Limb (tissue), 2 donors: Measurements from ENCODE around the gene GSTA4.

Experiments
- DNase-seq, 2 donors: peaks; one replicate each; pipeline ENCODE4 v3.0.0-alpha.2; 2016; ENCODE audit errors: extremely low spot score in 2 of 2

GSTA4 gene, protein sequence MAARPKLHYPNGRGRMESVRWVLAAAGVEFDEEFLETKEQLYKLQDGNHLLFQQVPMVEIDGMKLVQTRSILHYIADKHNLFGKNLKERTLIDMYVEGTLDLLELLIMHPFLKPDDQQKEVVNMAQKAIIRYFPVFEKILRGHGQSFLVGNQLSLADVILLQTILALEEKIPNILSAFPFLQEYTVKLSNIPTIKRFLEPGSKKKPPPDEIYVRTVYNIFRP

DNA sequence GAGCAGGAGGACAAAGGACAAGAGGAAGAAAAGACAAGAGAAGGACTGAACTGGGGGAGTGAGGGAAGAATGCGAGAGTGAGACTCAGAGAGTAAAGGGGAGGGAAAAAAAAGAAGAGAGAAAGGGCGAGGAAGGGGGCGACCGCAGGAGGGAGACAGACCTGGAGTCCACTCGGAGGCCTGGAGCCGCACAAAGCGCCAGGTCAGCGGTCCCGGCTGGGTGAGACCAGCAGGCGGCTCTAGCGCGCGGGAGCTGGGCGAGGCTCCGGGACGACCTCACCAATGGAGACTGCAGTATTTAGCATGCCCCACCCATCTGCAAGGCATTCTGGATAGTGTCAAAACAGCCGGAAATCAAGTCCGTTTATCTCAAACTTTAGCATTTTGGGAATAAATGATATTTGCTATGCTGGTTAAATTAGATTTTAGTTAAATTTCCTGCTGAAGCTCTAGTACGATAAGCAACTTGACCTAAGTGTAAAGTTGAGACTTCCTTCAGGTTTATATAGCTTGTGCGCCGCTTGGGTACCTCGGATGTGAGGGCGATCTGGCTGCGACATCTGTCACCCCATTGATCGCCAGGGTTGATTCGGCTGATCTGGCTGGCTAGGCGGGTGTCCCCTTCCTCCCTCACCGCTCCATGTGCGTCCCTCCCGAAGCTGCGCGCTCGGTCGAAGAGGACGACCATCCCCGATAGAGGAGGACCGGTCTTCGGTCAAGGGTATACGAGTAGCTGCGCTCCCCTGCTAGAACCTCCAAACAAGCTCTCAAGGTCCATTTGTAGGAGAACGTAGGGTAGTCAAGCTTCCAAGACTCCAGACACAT, at the start of gene GSTA4:
TSS of gene GSTA4 (minus strand) at position 196 of the 824 bp plus-strand sequence. CDS start 1,041 bp downstream, outside the sequence.
- peak; percentile 96 to 98 for DNase-seq

DNA sequence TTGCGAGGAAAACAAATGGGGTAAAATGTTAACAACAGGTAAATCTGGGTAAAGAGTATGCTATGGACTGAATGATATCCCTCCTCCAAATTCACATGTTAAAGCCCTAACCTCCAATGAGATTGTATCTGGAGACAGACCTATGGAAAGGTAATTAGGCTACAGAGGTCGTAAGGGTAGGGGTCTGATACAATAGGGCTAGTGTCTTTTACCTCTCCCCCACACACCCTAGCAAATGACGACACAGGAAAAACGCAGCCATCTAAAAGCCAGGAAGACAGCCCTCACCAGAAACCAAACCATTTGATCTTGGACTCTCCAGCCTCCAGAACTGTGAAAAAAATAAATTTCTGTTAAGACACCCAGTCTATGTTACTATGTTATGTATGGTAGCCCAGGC, 49.5 kb upstream of the GSTA4 start:
- no peak for DNase-seq

DNA sequence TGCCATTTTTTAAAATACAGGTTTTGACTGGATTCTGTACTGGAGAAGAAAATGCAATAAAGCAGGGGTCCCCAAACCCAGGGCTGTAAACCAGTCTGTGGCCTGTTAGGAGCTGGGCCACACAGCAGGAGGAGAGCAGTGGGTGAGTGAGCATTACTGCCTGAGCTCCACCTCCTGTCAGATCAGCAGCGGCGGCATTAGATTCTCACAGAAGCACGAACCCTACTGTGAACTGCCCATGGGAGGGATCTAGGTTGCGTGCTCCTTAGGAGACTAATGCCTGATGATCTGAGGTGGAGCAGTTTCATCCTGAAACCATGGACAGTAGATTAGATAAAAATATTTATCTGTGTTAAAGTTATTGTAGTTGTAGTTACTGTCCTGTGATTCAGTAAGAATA, 49.0 kb upstream of the GSTA4 start:
- no peak for DNase-seq

DNA sequence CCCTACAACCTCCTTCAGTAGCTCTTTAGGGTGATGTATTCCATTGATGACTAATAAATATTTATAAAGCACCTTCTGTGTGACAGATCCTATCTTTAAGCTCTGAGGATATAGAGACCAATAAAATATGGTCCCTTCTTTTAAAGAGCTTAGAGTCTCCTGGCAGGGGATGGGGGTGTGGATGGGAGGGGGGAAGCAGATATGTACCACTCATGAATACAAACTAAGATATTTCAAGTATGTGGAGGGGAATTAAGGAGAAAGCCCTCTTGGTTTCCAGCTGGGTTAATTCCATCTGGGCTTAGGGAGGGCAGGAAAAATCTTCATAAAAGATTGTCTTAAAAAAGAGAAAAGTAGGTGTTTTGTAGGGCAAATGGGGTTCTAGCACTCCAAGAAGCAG, 48.5 kb upstream of the GSTA4 start:
- DNase-seq = no peak

- DNase-seq = no peak
These were observed 47.0 kb upstream of the GSTA4 start for GRCh38 chr6:53042112-53042511.

DNA sequence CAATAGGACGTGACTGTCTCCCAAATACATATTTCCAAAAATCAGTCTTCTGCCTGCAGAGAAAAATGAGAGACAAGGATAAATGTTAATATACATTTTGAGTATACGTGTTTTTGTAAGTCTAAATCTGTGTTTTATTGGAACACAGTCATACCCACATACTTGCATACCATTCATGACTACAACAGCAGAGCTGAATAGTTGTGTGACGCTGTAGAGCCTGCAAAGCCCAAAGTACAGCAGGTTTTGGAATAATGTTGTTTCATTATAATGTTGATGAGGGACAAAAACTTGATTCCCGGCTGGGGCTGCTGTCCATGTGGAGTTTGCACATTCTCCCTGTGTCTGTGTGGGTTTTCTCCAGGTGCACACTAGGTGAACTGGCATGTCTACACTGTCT, 46.3 kb upstream of the GSTA4 start:
- no peak for DNase-seq

DNA sequence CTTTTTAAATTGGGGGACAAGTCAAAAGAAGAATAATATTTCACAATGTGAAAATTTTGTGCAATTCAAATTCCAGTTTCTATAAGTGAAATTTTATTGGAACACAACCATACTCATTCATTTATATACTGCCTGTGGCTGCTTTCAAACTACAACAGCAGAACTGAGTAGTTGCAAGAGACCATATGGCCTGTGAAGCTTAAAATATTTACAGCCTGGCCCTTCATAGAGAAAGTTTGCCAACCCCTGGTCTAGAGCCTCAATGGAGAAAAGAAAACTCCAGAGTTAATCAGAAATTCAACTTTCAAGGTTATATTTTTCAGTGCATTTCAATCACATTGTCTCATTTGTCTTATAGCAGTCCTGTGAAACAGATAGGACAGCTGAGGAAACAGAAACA, 43.5 kb upstream of the GSTA4 start:
- DNase-seq = no peak

DNA sequence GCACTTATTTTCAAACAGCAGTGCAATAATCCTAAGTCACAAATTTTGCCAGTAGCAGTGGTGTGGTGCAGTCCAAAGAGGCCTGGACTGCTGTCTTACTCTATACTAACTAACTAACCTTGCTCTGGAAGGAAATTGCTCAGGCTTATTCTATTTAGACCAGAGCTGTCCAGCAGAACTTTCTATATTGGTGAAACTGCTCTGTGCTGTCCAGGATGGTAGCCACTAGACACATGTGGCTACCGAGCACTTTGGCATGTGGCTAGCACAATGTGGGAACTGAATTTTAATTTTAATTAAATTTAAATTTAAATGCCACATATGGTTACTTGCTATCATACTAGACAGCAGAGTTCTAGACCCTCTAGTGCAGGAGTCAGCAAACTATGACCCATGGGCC, 43.1 kb upstream of the GSTA4 start:
- no peak for DNase-seq

GRCh38 chr6:53035549-53036213, 40.6 kb upstream of the GSTA4 start:
- DNase-seq = no peak

- peak in 1 of 2 donors; percentile 49 for DNase-seq
These were observed 38.7 kb upstream of the GSTA4 start for GRCh38 chr6:53033764-53034163.

GRCh38 chr6:53032849-53033248, 37.8 kb upstream of the GSTA4 start:
- DNase-seq = peak in 1 of 2 donors; percentile 22

GRCh38 chr6:53031281-53031680, 36.2 kb upstream of the GSTA4 start:
- DNase-seq = no peak

DNA sequence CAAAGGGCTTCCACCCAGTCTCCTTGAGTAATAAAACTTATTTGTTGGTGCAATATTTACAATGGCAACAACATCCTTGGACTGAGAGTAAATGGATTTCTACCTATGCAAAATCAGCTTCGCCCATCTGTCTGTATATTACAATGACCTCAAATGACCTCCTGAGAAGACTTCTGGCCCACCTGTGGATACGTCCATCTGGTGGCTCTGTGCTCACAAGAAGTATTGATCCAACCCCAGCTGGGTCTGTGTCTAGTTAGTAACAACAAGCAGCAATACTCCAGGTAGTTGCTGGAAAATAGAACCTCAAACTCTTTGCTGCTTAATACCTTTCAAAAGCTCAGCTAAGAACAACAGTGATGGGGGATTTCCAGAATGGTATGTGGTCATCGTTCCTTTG, 34.7 kb upstream of the GSTA4 start:
- no peak for DNase-seq

DNA sequence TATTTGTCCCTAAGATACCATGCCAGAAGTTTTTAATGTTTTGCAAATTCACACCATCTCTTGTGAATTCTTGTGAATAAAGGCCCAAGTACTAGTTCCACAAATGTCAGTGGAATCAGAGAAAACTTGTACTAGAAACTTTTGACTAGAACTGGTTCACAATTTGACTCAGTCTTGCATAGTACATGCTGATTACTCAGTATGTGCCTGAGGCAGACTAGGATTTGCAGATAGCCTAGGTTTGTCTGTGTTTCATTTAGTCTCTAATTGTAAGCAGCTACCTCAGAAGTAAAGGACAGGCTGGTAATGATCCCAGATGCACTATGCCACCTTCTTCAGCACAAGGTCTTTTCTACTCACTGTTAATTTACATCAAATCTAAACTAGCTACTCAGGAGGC, 34.2 kb upstream of the GSTA4 start:
- no peak for DNase-seq

DNA sequence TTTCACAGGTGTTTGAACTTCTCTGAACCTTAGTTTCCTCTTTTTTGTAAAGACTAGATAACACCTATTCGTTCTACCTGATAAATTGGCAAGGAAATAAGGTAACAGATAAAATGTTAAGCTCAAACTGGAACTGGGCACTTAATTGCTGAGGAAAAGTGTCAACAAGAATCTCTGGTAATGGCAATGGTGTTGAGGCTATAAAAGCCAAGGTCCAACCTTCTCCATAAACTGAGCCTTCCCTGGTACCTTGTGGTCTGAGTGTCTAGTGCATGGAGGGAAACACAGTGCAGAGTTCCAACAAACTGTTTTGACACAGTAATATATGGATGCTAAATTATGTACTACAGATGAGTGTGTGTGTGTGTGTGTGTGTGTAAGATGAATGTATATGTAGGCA, 33.4 kb upstream of the GSTA4 start:
- no peak for DNase-seq

DNA sequence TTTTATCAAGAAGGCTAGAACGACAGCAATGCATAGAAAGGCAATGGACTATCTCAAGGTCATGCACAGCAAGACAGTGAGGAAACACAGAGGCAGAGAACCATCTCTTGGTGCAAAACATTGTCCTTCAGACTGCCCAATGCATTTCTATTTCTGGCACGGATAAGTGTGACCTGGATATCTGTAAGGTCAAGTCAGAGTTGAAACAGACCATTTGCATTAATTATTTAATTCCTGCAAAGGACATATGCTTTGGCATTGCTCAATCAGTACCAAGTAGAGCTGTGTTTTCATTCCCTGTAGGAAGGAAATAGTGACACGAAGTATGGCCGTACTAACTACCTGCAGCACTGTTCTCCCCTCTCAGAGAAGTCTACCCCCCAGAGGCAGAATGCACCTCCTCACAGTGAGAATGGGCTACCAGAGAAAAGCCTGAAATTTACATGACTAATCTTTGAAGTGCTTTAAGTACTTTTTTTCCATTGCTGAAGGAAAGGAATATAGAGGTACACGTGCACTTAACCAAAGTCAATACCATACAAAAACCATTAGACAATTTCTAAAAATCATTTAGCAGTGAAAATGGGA, 32.1 kb upstream of the GSTA4 start:
- no peak for DNase-seq

DNA sequence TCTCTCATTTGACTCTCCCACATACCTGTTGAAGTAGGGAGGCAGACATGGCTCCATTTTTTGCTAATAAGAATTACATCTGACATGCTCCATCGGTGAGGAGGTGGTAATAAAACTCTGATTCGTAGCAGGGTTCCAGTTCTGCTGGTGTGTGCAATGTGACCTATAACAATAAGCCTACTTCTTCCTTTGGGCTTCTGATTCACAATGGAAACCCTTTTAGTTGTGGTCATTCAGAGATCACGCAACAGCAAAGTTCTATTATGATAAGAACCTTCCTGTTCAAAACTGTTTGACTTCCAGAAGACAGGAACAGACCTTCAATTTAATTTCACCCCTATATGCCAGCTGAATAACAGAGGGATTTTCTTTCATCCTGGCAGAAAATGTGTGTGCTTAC, 31.4 kb upstream of the GSTA4 start:
- DNase-seq = no peak

- DNase-seq = no peak
These were observed 28.2 kb upstream of the GSTA4 start for GRCh38 chr6:53023323-53023722.

- no peak for DNase-seq
These were observed 25.1 kb upstream of the GSTA4 start for GRCh38 chr6:53020005-53020744.

- no peak for DNase-seq
These were observed 23.4 kb upstream of the GSTA4 start for GRCh38 chr6:53018446-53018845.

DNA sequence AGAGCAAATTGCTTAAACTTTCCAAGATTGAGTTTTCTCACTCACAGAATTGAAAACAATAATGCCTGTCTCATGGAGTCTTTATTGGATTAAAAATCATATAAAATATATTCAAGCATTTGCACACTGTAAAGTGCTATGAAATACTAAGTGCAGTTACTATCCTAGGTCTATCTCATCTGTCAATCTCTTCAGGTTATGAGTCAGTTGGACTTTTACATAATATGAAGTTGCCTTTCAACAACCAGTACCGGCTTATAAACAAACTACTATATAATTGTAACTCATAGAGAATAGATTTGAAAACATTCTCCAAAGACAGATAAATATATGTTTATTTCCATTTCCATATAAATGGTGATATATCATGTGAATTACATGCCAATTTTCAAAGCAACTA, 20.4 kb upstream of the GSTA4 start:
- no peak for DNase-seq

GRCh38 chr6:53014744-53015143, 19.7 kb upstream of the GSTA4 start:
- no peak for DNase-seq
